ENCODE data around the gene SLC16A3. TPM values are rescaled to one million over a fixed set of nuclear protein-coding genes. Genes with fewer than 3 reads are reported as not detected.

Gene SLC16A3
- total and polyA plus RNA-seq, 2 of the 8 experiments (the other 6 are each of a cell fraction or from before 2014, with no cell fraction given), result 3.8 to 8.7 TPM

GRCh38 chr17:82278786-82279391, 50.0 kb downstream of the SLC16A3 start:
- 75% methylated on average over 16 of the region's 16 CpGs; no CpG with 5 or more reads in 1 of the 2 experiments for WGBS, 2 experiments (ENCODE audit: extremely low coverage in 1 of 2, insufficient coverage in 1 of 2, insufficient read length in 1 of 2, insufficient replicate concordance in 2 of 2, low coverage in 1 of 2, low lambda C conversion rate in 2 of 2, missing lambda C conversion rate in 1 of 2)
- H3K79me2 ChIP-seq (ENCODE audit: control insufficient read depth in 1 of 2, insufficient read depth in 2 of 2, low read length in 2 of 2), result no peaks in the 10 kb centered on the region
- no peak overlapping the region for H2AK5ac ChIP-seq (ENCODE audit: low read depth, low read length)
- H2BK120ac ChIP-seq (replicated peaks; ENCODE audit: low read depth, low read length), result peak overlapping the region; percentile 81
- no peaks in the 10 kb centered on the region; the same call in 1 of the 2 replicates for H3K79me1 ChIP-seq (ENCODE audit: low read depth, low read length)
- no peak for DNase-seq (ENCODE audit: low read depth in 1 of 2, low spot score in 2 of 2)
- H4K8ac ChIP-seq (ENCODE audit: extremely low read depth, insufficient read depth, low read length), result no peak overlapping the region
- peaks cover 0 to 11% of the 10 kb centered on the region in 2 experiments for H4K20me1 ChIP-seq (replicated peaks in 1 of 2; ENCODE audit: control insufficient read depth in 1 of 2, insufficient read depth in 2 of 2, low read length in 2 of 2)
- H3K36me3 ChIP-seq (ENCODE audit: control insufficient read depth in 2 of 4, insufficient read depth in 4 of 4, low read length in 3 of 4), result no peaks in the 10 kb centered on the region; a peak in 1 of 8 replicates
- peaks cover 0 to 5% (median 4%) of the 10 kb centered on the region in 4 experiments; a peak in 3 of 7 replicates for H3K27me3 ChIP-seq (replicated peaks in 1 of 4; ENCODE audit: control insufficient read depth in 3 of 4, extremely low read depth in 1 of 4, insufficient read depth in 3 of 4, low read length in 3 of 4)
- H2BK20ac ChIP-seq (ENCODE audit: low read length), result no peak overlapping the region
- H2AFZ ChIP-seq (ENCODE audit: low read length), result no peak overlapping the region
- peaks cover 0 to 15% (median 5%) of the 10 kb centered on the region in 4 experiments; a peak in 6 of 7 replicates for H3K4me1 ChIP-seq (replicated peaks in 1 of 4; ENCODE audit: control insufficient read depth in 3 of 4, insufficient read depth in 4 of 4, low read length in 3 of 4)
- no peak overlapping the region for H3K56ac ChIP-seq (replicated peaks; ENCODE audit: insufficient read length, low read depth, low read length)
- ChIA-PET CTCF (ENCODE audit: partially characterized antibody) (interaction anchor here (0.7 to 1.0 kb wide), 2 partner anchors 22 to 24 kb away, joined by 3 read pairs; no protein-coding TSS in a partner anchor), POLR2A (ENCODE audit: partially characterized antibody) (no interaction called here)
- H3K4ac ChIP-seq (replicated peaks; ENCODE audit: insufficient read length, low read depth, low read length), result no peak overlapping the region
- no peak overlapping the region for H4K5ac ChIP-seq (ENCODE audit: insufficient read length, low read depth, low read length)
- TF ChIP-seq MAX (IDR thresholded peaks at IDR 0.05), result peak; percentile 89
- TF ChIP-seq ATF2 (IDR thresholded peaks at IDR 0.05; ENCODE audit: low read length), result no peak
- no peak for TF ChIP-seq FOSL1 (IDR thresholded peaks at IDR 0.05; ENCODE audit: insufficient read depth, low read depth, low read length)
- TF ChIP-seq, protein P1, sequence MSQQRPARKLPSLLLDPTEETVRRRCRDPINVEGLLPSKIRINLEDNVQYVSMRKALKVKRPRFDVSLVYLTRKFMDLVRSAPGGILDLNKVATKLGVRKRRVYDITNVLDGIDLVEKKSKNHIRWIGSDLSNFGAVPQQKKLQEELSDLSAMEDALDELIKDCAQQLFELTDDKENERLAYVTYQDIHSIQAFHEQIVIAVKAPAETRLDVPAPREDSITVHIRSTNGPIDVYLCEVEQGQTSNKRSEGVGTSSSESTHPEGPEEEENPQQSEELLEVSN (IDR thresholded peaks at IDR 0.05), result peak; percentile 74
- TF ChIP-seq TAF1 (IDR thresholded peaks at IDR 0.05; ENCODE audit: low read depth, low read length), result no peak
- no peak for TF ChIP-seq HDAC2 (IDR thresholded peaks at IDR 0.05; ENCODE audit: borderline replicate concordance in 1 of 2, low read depth in 2 of 2, low read length in 2 of 2)
- TF ChIP-seq JUND (IDR thresholded peaks at IDR 0.05; ENCODE audit: low read length), result no peak
- TF ChIP-seq YY1 (IDR thresholded peaks at IDR 0.05; ENCODE audit: low read depth, low read length), result no peak
- no peak for TF ChIP-seq POLR2A (IDR thresholded peaks at IDR 0.05; ENCODE audit: control extremely low read depth in 1 of 2, low read depth in 2 of 2, low read length in 2 of 2)
- no peak for TF ChIP-seq CEBPB (IDR thresholded peaks at IDR 0.05; ENCODE audit: low read depth, low read length)
- no peak overlapping the region for H3K9ac ChIP-seq (replicated peaks in 1 of 4; ENCODE audit: extremely low read depth in 1 of 4, low read depth in 3 of 4, low read length in 3 of 4)
- no peak overlapping the region for H3K18ac ChIP-seq (ENCODE audit: extremely low read depth, low read length)
- peak overlapping the region in 1 of 2 experiments; percentile 12; a peak in 1 of 4 replicates for H3K4me2 ChIP-seq (ENCODE audit: insufficient read depth in 1 of 2, low read depth in 2 of 2, low read length in 2 of 2)
- H2BK15ac ChIP-seq (ENCODE audit: low read length), result no peak overlapping the region
- H2BK12ac ChIP-seq (ENCODE audit: low read depth, low read length), result no peak overlapping the region
- H3K27ac ChIP-seq (ENCODE audit: low read depth, low read length), result no peak overlapping the region
- no peak overlapping the region for H3K4me3 ChIP-seq (ENCODE audit: extremely low read depth in 1 of 4, insufficient read depth in 2 of 4, low read depth in 3 of 4, low read length in 4 of 4)
- H3K23ac ChIP-seq (ENCODE audit: insufficient read length), result no peak overlapping the region
- no peaks in the 10 kb centered on the region; the same call in 1 of the 2 replicates for H3K23me2 ChIP-seq (ENCODE audit: low read depth, low read length)
- no peak for FAIRE-seq
- no peaks in the 10 kb centered on the region for H3K9me3 ChIP-seq (ENCODE audit: insufficient read depth in 2 of 2, low read depth in 1 of 2, low read length in 1 of 2)
- H4K91ac ChIP-seq (replicated peaks; ENCODE audit: insufficient read length, low read length), result no peak overlapping the region
- 0 out of 2 replicates have a peak overlapping the region, but pooled peaks have one; percentile 66 for H2BK5ac ChIP-seq (ENCODE audit: low read depth, low read length)
- no peak overlapping the region for H3K14ac ChIP-seq (ENCODE audit: insufficient read length)

Data from H1 (cell line).